OCI-LY7 (cell line): Measurements from ENCODE around the gene NFATC2. TPM values are rescaled to one million over a fixed set of nuclear protein-coding genes. Genes with fewer than 3 reads are reported as not detected.

ENCODE experiments used
- BruUV-seq: library from RNA; stranded (reverse); fragments of 400-500 nt; replicated peaks from 2 replicates; lab custom pipeline; 2021; lab: Mats Ljungman, UMichigan
- CTCF ChIA-PET: fragments of 300-600 bp; sonication (Branson Sonifier 250); formaldehyde crosslinking; loops from one replicate; lab custom pipeline; 2022; ENCODE audit warnings: antibody characterized with exemption; ENCODE audit not compliant: unreplicated experiment; lab: Charles Lee
- POLR2A ChIA-PET: fragments of 300-600 bp; sonication (Branson Sonifier 250); formaldehyde crosslinking; loops from one replicate; lab custom pipeline; 2022; ENCODE audit warnings: antibody characterized with exemption; lab: Charles Lee
- DNase-seq: peaks from one replicate; pipeline ENCODE4 v3.0.0-alpha.2; 2015; ENCODE audit warnings: low spot score
- H2AFZ ChIP-seq: fragments of 200-600 bp; sonication (generic), shearing (Covaris generic); 2 replicates; pipeline ENCODE4 v1.6.1; 2014; ENCODE audit warnings: mild to moderate bottlenecking, antibody characterized with exemption, low read length, moderate library complexity
- H3K27ac ChIP-seq: fragments of 200-600 bp; sonication (generic); 2 replicates; pipeline ENCODE4 v1.5.1; 2014; ENCODE audit warnings: mixed run types, low read depth, mild to moderate bottlenecking, moderate library complexity, low read length, inconsistent platforms; ENCODE audit not compliant: poor library complexity, severe bottlenecking
- H3K36me3 ChIP-seq: fragments of 200-600 bp; sonication (generic); 2 replicates; pipeline ENCODE4 v1.6.1; 2014; ENCODE audit warnings: mild to moderate bottlenecking, antibody characterized with exemption, low read length, moderate library complexity, mixed read lengths; ENCODE audit not compliant: insufficient read depth
- H3K4me1 ChIP-seq: fragments of 200-600 bp; sonication (generic); 2 replicates; pipeline ENCODE4 v1.5.1; 2014; ENCODE audit warnings: mild to moderate bottlenecking, low read length; ENCODE audit not compliant: insufficient read depth, poor library complexity, severe bottlenecking
- H3K4me2 ChIP-seq: fragments of 200-600 bp; sonication (generic); 2 replicates; pipeline ENCODE4 v1.6.1; 2014; ENCODE audit warnings: mild to moderate bottlenecking, low read length
- H3K4me3 ChIP-seq: fragments of 200-600 bp; sonication (generic); 2 replicates; pipeline ENCODE4 v1.5.1; 2014; ENCODE audit warnings: mild to moderate bottlenecking, low read depth, low read length; ENCODE audit not compliant: poor library complexity, severe bottlenecking
- H3K79me2 ChIP-seq: fragments of 200-600 bp; sonication (generic); 2 replicates; pipeline ENCODE4 v1.6.1; 2016; ENCODE audit warnings: low read depth, mild to moderate bottlenecking, low read length, moderate library complexity, mixed read lengths; ENCODE audit not compliant: insufficient read depth
- H3K9me2 ChIP-seq: fragments of 200-600 bp; sonication (generic); 2 replicates; pipeline ENCODE4 v1.6.1; 2016; ENCODE audit warnings: mild to moderate bottlenecking, low read length, mixed read lengths; ENCODE audit not compliant: insufficient read depth
- H3K9me3 ChIP-seq: fragments of 200-600 bp; sonication (generic); 2 replicates; pipeline ENCODE4 v1.6.1; 2014; ENCODE audit warnings: mild to moderate bottlenecking, mixed run types, low read length, mixed read lengths
- H4K20me1 ChIP-seq: fragments of 200-600 bp; sonication (generic); 2 replicates; pipeline ENCODE4 v1.6.1; 2014; ENCODE audit warnings: mild to moderate bottlenecking, antibody characterized with exemption, low read length, moderate library complexity, mixed read lengths; ENCODE audit not compliant: insufficient read depth
- CTCF ChIP-seq: fragments of 200-600 bp; sonication (generic); conservative IDR thresholded peaks from 2 replicates; pipeline ENCODE4 v1.5.1; 2014; ENCODE audit warnings: mild to moderate bottlenecking, antibody characterized with exemption, low read length, moderate library complexity, mixed read lengths
- EZH2phosphoT487 ChIP-seq: fragments of 200-600 bp; sonication (generic); IDR thresholded peaks from 2 replicates; pipeline ENCODE4 v1.6.1; 2018; ENCODE audit warnings: low read depth, borderline replicate concordance, mild to moderate bottlenecking, mixed run types, antibody characterized with exemption, low read length, moderate library complexity, mixed read lengths
- intact Hi-C: fragments of 100-400 bp; cut with micrococcal nuclease; formaldehyde crosslinking; loops from one replicate; pipeline ENCODE4 v1.10.0; 2022; ENCODE audit not compliant: unreplicated experiment
- total RNA-seq, 2 experiments: library from RNA; depleted of rRNA in 1 of 2; stranded (reverse); fragments of >200 nt in 1 of 2; shearing (Covaris generic) in 1 of 2; gene quantifications; 2 replicates each; pipeline ENCODE4 v1.2.3, GENCODE V29; 2014 to 2022

NFATC2 gene
- total RNA-seq, 2 experiments from 2014 or later, result 12.5 to 43.8 TPM

GRCh38 chr20:51486197-51487005, 56.1 kb downstream of the NFATC2 start:
- intact Hi-C loops, result no loop called here
- ChIA-PET CTCF (no interaction called here), POLR2A (no interaction called here)
- H3K27ac ChIP-seq, result no peak overlapping the region
- H3K79me2 ChIP-seq, result no peaks in the 10 kb centered on the region; the same call in 1 of the 2 replicates
- no peaks in the 10 kb centered on the region for H3K9me2 ChIP-seq
- H3K4me2 ChIP-seq, result no peak overlapping the region
- no peaks in the 10 kb centered on the region for H4K20me1 ChIP-seq
- TF ChIP-seq EZH2phosphoT487 (no peak), CTCF (no peak)
- peaks cover 77% of the 10 kb centered on the region for H3K36me3 ChIP-seq
- no peak overlapping the region for H3K4me3 ChIP-seq
- no peaks in the 10 kb centered on the region for H3K9me3 ChIP-seq
- BruUV-seq, result no TSS peak
- H3K4me1 ChIP-seq, result peaks cover 32% of the 10 kb centered on the region
- no peak for DNase-seq
- no peak overlapping the region for H2AFZ ChIP-seq

GRCh38 chr20:51484831-51485230, 57.7 kb downstream of the NFATC2 start:
- Histone ChIP-seq H2AFZ (no peak overlapping the region), H3K79me2 (no peaks in the 10 kb centered on the region; the same call in 1 of the 2 replicates), H4K20me1 (no peaks in the 10 kb centered on the region), H3K9me2 (no peaks in the 10 kb centered on the region), H3K36me3 (peaks cover 78% of the 10 kb centered on the region), H3K4me3 (no peak overlapping the region), H3K4me2 (no peak overlapping the region; the same call in 1 of the 2 replicates), H3K9me3 (no peaks in the 10 kb centered on the region), H3K4me1 (peaks cover 44% of the 10 kb centered on the region), H3K27ac (no peak overlapping the region)
- ChIA-PET CTCF (no interaction called here), POLR2A (interaction anchor here (1.0 kb wide), 2 partner anchors 9 to 10 kb away, joined by 3 read pairs; no protein-coding TSS in a partner anchor)
- no TSS peak for BruUV-seq
- DNase-seq, result no peak
- intact Hi-C loops, result no loop called here
- TF ChIP-seq CTCF (no peak), EZH2phosphoT487 (no peak)
